ENCODE measurements around the gene RBFOX1.
"Not testable (repeated sequence)": the region's sequence is repeated elsewhere in the genome, so short reads cannot be mapped to it uniquely, and the experiment has no call there.

RBFOX1 gene

GRCh38 chr16:7492122-7492521 is 159.5 kb downstream of the RBFOX1 start:
- no peak for TF ChIP-seq CTCF (IDR thresholded peaks at IDR 0.05; ENCODE audit: control insufficient read depth, extremely low read depth, insufficient read depth)
- DNase-seq (ENCODE audit: low read depth), result no peak
- H3K4me3 ChIP-seq (ENCODE audit: low read depth, low read length), result no peak overlapping the region

GRCh38 chr16:7493133-7493532 is 160.5 kb downstream of the RBFOX1 start:
- DNase-seq (ENCODE audit: low read depth), result no peak
- no peak for TF ChIP-seq CTCF (IDR thresholded peaks at IDR 0.05; ENCODE audit: control insufficient read depth, extremely low read depth, insufficient read depth)
- no peak overlapping the region for H3K4me3 ChIP-seq (ENCODE audit: low read depth, low read length)

- H3K4me3 ChIP-seq (ENCODE audit: low read depth, low read length), result no peak overlapping the region
- TF ChIP-seq CTCF (IDR thresholded peaks at IDR 0.05; ENCODE audit: control insufficient read depth, extremely low read depth, insufficient read depth), result no peak
- no peak for DNase-seq (ENCODE audit: low read depth)
These were observed 165.0 kb downstream of the RBFOX1 start for GRCh38 chr16:7497691-7498090.

GRCh38 chr16:7501868-7502267 is 169.2 kb downstream of the RBFOX1 start:
- no peak overlapping the region for H3K4me3 ChIP-seq (ENCODE audit: low read depth, low read length)
- no peak for TF ChIP-seq CTCF (IDR thresholded peaks at IDR 0.05; ENCODE audit: control insufficient read depth, extremely low read depth, insufficient read depth)
- no peak for DNase-seq (ENCODE audit: low read depth)

- not testable (repeated sequence) for DNase-seq (ENCODE audit: low read depth); H3K4me3 ChIP-seq (ENCODE audit: low read depth, low read length)
These were observed 170.0 kb downstream of the RBFOX1 start for GRCh38 chr16:7502591-7503157.

GRCh38 chr16:7503666-7504065 is 171.0 kb downstream of the RBFOX1 start:
- TF ChIP-seq CTCF (IDR thresholded peaks at IDR 0.05; ENCODE audit: control insufficient read depth, extremely low read depth, insufficient read depth), result no peak
- no peak for DNase-seq (ENCODE audit: low read depth)
- no peak overlapping the region for H3K4me3 ChIP-seq (ENCODE audit: low read depth, low read length)

GRCh38 chr16:7504844-7505243 is 172.2 kb downstream of the RBFOX1 start:
- no peak overlapping the region for H3K4me3 ChIP-seq (ENCODE audit: low read depth, low read length)
- TF ChIP-seq CTCF (IDR thresholded peaks at IDR 0.05; ENCODE audit: control insufficient read depth, extremely low read depth, insufficient read depth), result no peak
- no peak for DNase-seq (ENCODE audit: low read depth)

Data from LNCaP clone FGC (cell line).